Measurements from ENCODE around the gene IL1B.

The IL1B gene

GRCh38 chr2:112829961-112830681 is 6.5 kb downstream of the IL1B start:
- DNase-seq (ENCODE audit: low read depth, low spot score), result no peak

- DNase-seq (ENCODE audit: low read depth, low spot score), result no peak
These were observed 7.2 kb downstream of the IL1B start for GRCh38 chr2:112829101-112829960.

GRCh38 chr2:112828251-112828691 is 8.3 kb downstream of the IL1B start:
- no peak for DNase-seq (ENCODE audit: low read depth, low spot score)

- no peak for DNase-seq (ENCODE audit: low read depth, low spot score)
These were observed 8.9 kb downstream of the IL1B start for GRCh38 chr2:112827604-112828185.

- DNase-seq (ENCODE audit: low read depth, low spot score), result no peak
These were observed 9.6 kb downstream of the IL1B start for GRCh38 chr2:112827009-112827408.

- no peak for DNase-seq (ENCODE audit: low read depth, low spot score)
These were observed 10.9 kb downstream of the IL1B start for GRCh38 chr2:112825706-112826105.

- DNase-seq (ENCODE audit: low read depth, low spot score), result no peak
These were observed 11.9 kb downstream of the IL1B start for GRCh38 chr2:112824694-112825085.

- no peak for DNase-seq (ENCODE audit: low read depth, low spot score)
These were observed 14.9 kb downstream of the IL1B start for GRCh38 chr2:112821682-112822081.

- no peak for DNase-seq (ENCODE audit: low read depth, low spot score)
These were observed 15.4 kb downstream of the IL1B start for GRCh38 chr2:112821142-112821541.

- DNase-seq (ENCODE audit: low read depth, low spot score), result no peak
These were observed 16.2 kb downstream of the IL1B start for GRCh38 chr2:112820343-112820742.

GRCh38 chr2:112819081-112819480 is 17.5 kb downstream of the IL1B start:
- no peak for DNase-seq (ENCODE audit: low read depth, low spot score)

GRCh38 chr2:112818094-112818902 is 18.3 kb downstream of the IL1B start:
- DNase-seq (ENCODE audit: low read depth, low spot score), result peak; percentile 10

- peak; percentile 11 for DNase-seq (ENCODE audit: low read depth, low spot score)
These were observed 19.4 kb downstream of the IL1B start for GRCh38 chr2:112817082-112817689.

- peak; percentile 44 for DNase-seq (ENCODE audit: low read depth, low spot score)
These were observed 22.3 kb downstream of the IL1B start for GRCh38 chr2:112814278-112814677.

- DNase-seq (ENCODE audit: low read depth, low spot score), result no peak
These were observed 23.2 kb downstream of the IL1B start for GRCh38 chr2:112813280-112813966.

GRCh38 chr2:112812318-112813267 is 24.0 kb downstream of the IL1B start:
- DNase-seq (ENCODE audit: low read depth, low spot score), result peak; percentile 41

GRCh38 chr2:112811841-112812306 is 24.7 kb downstream of the IL1B start:
- peak; percentile 55 for DNase-seq (ENCODE audit: low read depth, low spot score)

GRCh38 chr2:112811276-112811831 is 25.2 kb downstream of the IL1B start:
- no peak for DNase-seq (ENCODE audit: low read depth, low spot score)

- DNase-seq (ENCODE audit: low read depth, low spot score), result no peak
These were observed 27.5 kb downstream of the IL1B start for GRCh38 chr2:112809112-112809511.
